HCT116 (cell line): ENCODE results near the gene LRRN2. TPM values are rescaled to one million over a fixed set of nuclear protein-coding genes. Genes with fewer than 3 reads are reported as not detected.

Experiments
- ATAC-seq: fragments of 200-7000 bp; cut with Tn5 transposase; 2 replicates; pipeline ENCODE4 v1.9.1; 2020; ENCODE audit warnings: mild to moderate bottlenecking, moderate library complexity
- BruUV-seq: library from RNA; stranded (reverse); fragments of 400-500 nt; replicated peaks from 2 replicates; lab custom pipeline; 2021; lab: Mats Ljungman, UMichigan
- CTCF ChIA-PET: fragments of 300-600 bp; sonication (Branson Sonifier 250); formaldehyde crosslinking; loops from one replicate; lab custom pipeline; 2021; ENCODE audit warnings: antibody characterized with exemption; lab: Charles Lee
- POLR2A ChIA-PET: fragments of 300-600, 350-600 bp; sonication (Branson Sonifier 250); formaldehyde crosslinking; loops from one replicate; lab custom pipeline; 2021; ENCODE audit warnings: antibody characterized with exemption; lab: Charles Lee
- RAD21 ChIA-PET, 2 experiments: fragments of 300-600 bp; sonication (Branson Sonifier 250); formaldehyde crosslinking; loops; one replicate each; lab custom pipeline; 2023; ENCODE audit warnings: low total read pairs in 2 of 2; ENCODE audit not compliant: uncharacterized antibody in 2 of 2, unreplicated experiment in 2 of 2, low non-redundant PET in 1 of 2; lab: Charles Lee
- DNase-seq: peaks from one replicate; pipeline ENCODE4 v3.0.0-alpha.2; 2010; ENCODE audit warnings: low read depth, low spot score
- H2AFZ ChIP-seq: fragments of 200-600 bp; shearing (Covaris generic), sonication (generic); 2 replicates; pipeline ENCODE4 v1.6.1; 2017; ENCODE audit warnings: low read depth, mixed run types, mixed read lengths, antibody characterized with exemption, low read length; ENCODE audit not compliant: poor library complexity, severe bottlenecking
- H3K27ac ChIP-seq: 2 replicates; pipeline ENCODE4 v1.5.1; 2012; ENCODE audit warnings: low read depth, low read length
- H3K27me3 ChIP-seq: fragments of 200-600 bp; sonication (generic); 2 replicates; pipeline ENCODE4 v1.6.1; 2016; ENCODE audit warnings: mixed run types, low read length, mixed read lengths; ENCODE audit not compliant: insufficient read depth
- H3K36me3 ChIP-seq, 2 experiments: fragments of 200-500 bp in 1 of 2; fragments of 200-600 bp in 1 of 2; sonication (Bioruptor generic) in 1 of 2; sonication (generic) in 1 of 2; 2 replicates each; pipeline versions ENCODE4 v1.5.1 to v1.6.1; 2014 to 2016; ENCODE audit warnings: low read length in 2 of 2, inconsistent platforms in 1 of 2, mixed read lengths in 1 of 2, mixed run types in 1 of 2; ENCODE audit not compliant: insufficient read depth in 2 of 2, control insufficient read depth in 1 of 2
- H3K4me1 ChIP-seq, 2 experiments: fragments of 200-600 bp in 1 of 2; sonication (generic) in 1 of 2; 2 replicates each; pipeline versions ENCODE4 v1.5.1 to v1.6.1; 2012 to 2017; ENCODE audit warnings: low read length in 2 of 2, inconsistent platforms in 1 of 2, mild to moderate bottlenecking in 1 of 2, mixed read lengths in 1 of 2, mixed run types in 1 of 2, moderate library complexity in 1 of 2; ENCODE audit not compliant: insufficient read depth in 2 of 2, control insufficient read depth in 1 of 2
- H3K4me2 ChIP-seq: fragments of 200-600 bp; sonication (generic); 2 replicates; pipeline ENCODE4 v1.6.1; 2017; ENCODE audit warnings: mixed run types, low read length, mixed read lengths
- H3K4me3 ChIP-seq, 2 experiments: fragments of 200-600 bp in 1 of 2; sonication (generic) in 1 of 2; replicated peaks in 1 of 2; 2 replicates each; pipeline ENCODE4 v1.5.1; 2011 to 2016; ENCODE audit warnings: low read length in 2 of 2, control low read depth in 1 of 2, low read depth in 1 of 2, mild to moderate bottlenecking in 1 of 2, mixed read lengths in 1 of 2, mixed run types in 1 of 2
- H3K79me2 ChIP-seq: fragments of 200-600 bp; sonication (generic); 2 replicates; pipeline ENCODE4 v1.6.1; 2017; ENCODE audit warnings: mild to moderate bottlenecking, mixed run types, low read length, moderate library complexity, mixed read lengths; ENCODE audit not compliant: insufficient read depth
- H3K9ac ChIP-seq: fragments of 200-600 bp; sonication (generic); 2 replicates; pipeline ENCODE4 v1.6.1; 2016; ENCODE audit warnings: low read length, mixed read lengths
- H3K9me2 ChIP-seq: fragments of 200-600 bp; sonication (generic), shearing (Covaris generic); 2 replicates; pipeline ENCODE4 v1.6.1; 2017; ENCODE audit warnings: mixed run types, mild to moderate bottlenecking, moderate library complexity; ENCODE audit not compliant: insufficient read depth
- H3K9me3 ChIP-seq, 2 experiments: fragments of 200-500 bp in 1 of 2; fragments of 200-600 bp in 1 of 2; sonication (Bioruptor generic) in 1 of 2; sonication (generic) in 1 of 2; 2 replicates each; pipeline ENCODE4 v1.6.1; 2014 to 2017; ENCODE audit warnings: low read length in 2 of 2, mixed read lengths in 2 of 2, inconsistent platforms in 1 of 2, low read depth in 1 of 2, mild to moderate bottlenecking in 1 of 2, mixed run types in 1 of 2, moderate library complexity in 1 of 2; ENCODE audit not compliant: control insufficient read depth in 1 of 2, insufficient read depth in 1 of 2
- H4K20me1 ChIP-seq: fragments of 200-600 bp; sonication (generic), shearing (Covaris generic); 2 replicates; pipeline ENCODE4 v1.6.1; 2017; ENCODE audit warnings: mixed run types, mild to moderate bottlenecking, moderate library complexity; ENCODE audit not compliant: insufficient read depth
- ATF3 ChIP-seq: IDR thresholded peaks from 2 replicates; pipeline ENCODE4 v1.6.1; 2012
- CBX3 ChIP-seq: IDR thresholded peaks from 2 replicates; pipeline ENCODE4 v1.6.1; 2012; ENCODE audit warnings: low read depth
- CEBPB ChIP-seq: IDR thresholded peaks from 2 replicates; pipeline ENCODE4 v1.6.1; 2012; ENCODE audit warnings: low read depth
- EGR1 ChIP-seq: IDR thresholded peaks from 2 replicates; pipeline ENCODE4 v1.6.1; 2012; ENCODE audit warnings: low read depth
- ELF1 ChIP-seq: IDR thresholded peaks from 2 replicates; pipeline ENCODE4 v1.6.1; 2012; ENCODE audit warnings: low read depth, borderline replicate concordance
- EZH2 ChIP-seq: fragments of 200-600 bp; sonication (generic); IDR thresholded peaks from 2 replicates; pipeline ENCODE4 v1.6.1; 2017; ENCODE audit warnings: antibody characterized with exemption, mixed run types
- EZH2phosphoT487 ChIP-seq: fragments of 200-600 bp; IDR thresholded peaks from 2 replicates; pipeline ENCODE4 v1.6.1; 2018; ENCODE audit warnings: antibody characterized with exemption, borderline replicate concordance
- FOSL1 ChIP-seq: IDR thresholded peaks from 2 replicates; pipeline ENCODE4 v1.6.1; 2012; ENCODE audit warnings: low read depth
- JUND ChIP-seq: IDR thresholded peaks from 2 replicates; pipeline ENCODE4 v1.6.1; 2012
- MAX ChIP-seq: IDR thresholded peaks from 2 replicates; pipeline ENCODE4 v1.6.1; 2012
- POLR2A ChIP-seq: IDR thresholded peaks from 2 replicates; pipeline ENCODE4 v1.7.0; 2011; ENCODE audit warnings: borderline replicate concordance; ENCODE audit not compliant: insufficient read depth, insufficient read length; ENCODE audit errors: extremely low read depth
- POLR2AphosphoS5 ChIP-seq: IDR thresholded peaks from 2 replicates; pipeline ENCODE4 v1.6.1; 2011; ENCODE audit warnings: mild to moderate bottlenecking, low read depth, low read length, moderate library complexity
- RAD21 ChIP-seq: IDR thresholded peaks from 2 replicates; pipeline ENCODE4 v1.6.1; 2012; ENCODE audit warnings: low read depth, mild to moderate bottlenecking
- REST ChIP-seq: IDR thresholded peaks from 2 replicates; pipeline ENCODE4 v1.6.1; 2012; ENCODE audit warnings: low read depth
- SIN3A ChIP-seq: IDR thresholded peaks from 2 replicates; pipeline ENCODE4 v1.6.1; 2012; ENCODE audit warnings: low read depth
- SP1 ChIP-seq: IDR thresholded peaks from 2 replicates; pipeline ENCODE4 v1.6.1; 2012; ENCODE audit warnings: low read depth
- TCF7L2 ChIP-seq: IDR thresholded peaks from 2 replicates; pipeline ENCODE4 v1.7.0; 2011; ENCODE audit warnings: borderline replicate concordance, inconsistent platforms; ENCODE audit not compliant: insufficient read depth, insufficient read length; ENCODE audit errors: extremely low read depth
- YY1 ChIP-seq: IDR thresholded peaks from 2 replicates; pipeline ENCODE4 v1.6.1; 2011; ENCODE audit warnings: low read length, low read depth, moderate library complexity, mild to moderate bottlenecking; ENCODE audit not compliant: insufficient replicate concordance; ENCODE audit errors: extremely low read depth
- ZFX ChIP-seq: fragments of 450-650 bp; IDR thresholded peaks from 2 replicates; pipeline ENCODE4 v1.6.1; 2017
- ZNF274 ChIP-seq: fragments of 200-500 bp; sonication (Bioruptor generic); IDR thresholded peaks from 2 replicates; pipeline ENCODE4 v1.6.1; 2014; ENCODE audit warnings: mild to moderate bottlenecking, low read depth, low read length, inconsistent platforms
- intact Hi-C: fragments of 100-400 bp; cut with micrococcal nuclease; formaldehyde crosslinking; loops from 2 replicates; pipeline ENCODE4 v1.10.0; 2022
- total RNA-seq: library from RNA; stranded (reverse); gene quantifications from one replicate; pipeline ENCODE4 v1.2.1, GENCODE V29; 2021; ENCODE audit not compliant: unreplicated experiment

Gene LRRN2
- total RNA-seq, 1 experiment from 2014 or later = 3.2 TPM

GRCh38 chr1:204680051-204680450, 5.5 kb downstream of the LRRN2 start (continued):
- TF ChIP-seq REST = no peak
- TF ChIP-seq SIN3A = no peak
- TF ChIP-seq RAD21 = no peak
- no peak for TF ChIP-seq ZNF274
- no peak for TF ChIP-seq POLR2AphosphoS5
- no peak for TF ChIP-seq MAX
- no peak for TF ChIP-seq CEBPB
- no peak for TF ChIP-seq ELF1
- TF ChIP-seq FOSL1 = no peak

- ChIA-PET POLR2A (interaction anchor here (1.2 kb wide), 1 partner anchor 12 kb away, joined by 5 read pairs; no protein-coding TSS in a partner anchor), CTCF (no interaction called here), RAD21 (no interaction called here)
- H3K9me3 ChIP-seq = no peaks in the 10 kb centered on the region
- H4K20me1 ChIP-seq = no peaks in the 10 kb centered on the region
- H3K4me3 ChIP-seq = no peak overlapping the region
- no peaks in the 10 kb centered on the region for H3K4me1 ChIP-seq
- intact Hi-C loops = no loop called here
- ATAC-seq = no peak
- H3K9me2 ChIP-seq = no peaks in the 10 kb centered on the region
- BruUV-seq = no TSS peak
- H3K4me2 ChIP-seq = no peak overlapping the region
- no peak overlapping the region for H3K27ac ChIP-seq
- no peaks in the 10 kb centered on the region for H3K36me3 ChIP-seq
- no peaks in the 10 kb centered on the region for H3K79me2 ChIP-seq
- no peak overlapping the region for H2AFZ ChIP-seq
- no peaks in the 10 kb centered on the region for H3K27me3 ChIP-seq
- no peak overlapping the region for H3K9ac ChIP-seq
- no peak for TF ChIP-seq RAD21
- TF ChIP-seq TCF7L2 = no peak
- TF ChIP-seq POLR2A = no peak
- TF ChIP-seq CBX3 = no peak
- TF ChIP-seq EZH2 = no peak
- TF ChIP-seq ZFX = no peak
- no peak for TF ChIP-seq ATF3
- no peak for TF ChIP-seq EZH2phosphoT487
- no peak for TF ChIP-seq ZNF274
- TF ChIP-seq POLR2AphosphoS5 = no peak
- TF ChIP-seq MAX = no peak
- no peak for TF ChIP-seq EGR1
- TF ChIP-seq FOSL1 = no peak
- TF ChIP-seq CEBPB = no peak
- no peak for TF ChIP-seq YY1
- TF ChIP-seq JUND = no peak
- TF ChIP-seq SP1 = no peak
- no peak for DNase-seq
Observed at GRCh38 chr1:204678721-204679475, 6.6 kb downstream of the LRRN2 start.
